GM18505 (cell line): ENCODE results near the gene AKT1S1.

Experiments used
- ATAC-seq: cut with Tn5 transposase; IDR thresholded peaks from one replicate; pipeline ENCODE4 v1.9.1; 2021; ENCODE audit not compliant: unreplicated experiment
- POLR2A ChIP-seq: IDR thresholded peaks from 4 replicates; pipeline ENCODE4 v1.6.1; 2011; ENCODE audit warnings: borderline replicate concordance; ENCODE audit not compliant: insufficient read depth, insufficient read length; ENCODE audit errors: extremely low read depth

AKT1S1 gene

GRCh38 chr19:49844138-49845095, 32.7 kb downstream of the AKT1S1 start:
- ATAC-seq: no peak
- TF ChIP-seq POLR2A: no peak

DNA sequence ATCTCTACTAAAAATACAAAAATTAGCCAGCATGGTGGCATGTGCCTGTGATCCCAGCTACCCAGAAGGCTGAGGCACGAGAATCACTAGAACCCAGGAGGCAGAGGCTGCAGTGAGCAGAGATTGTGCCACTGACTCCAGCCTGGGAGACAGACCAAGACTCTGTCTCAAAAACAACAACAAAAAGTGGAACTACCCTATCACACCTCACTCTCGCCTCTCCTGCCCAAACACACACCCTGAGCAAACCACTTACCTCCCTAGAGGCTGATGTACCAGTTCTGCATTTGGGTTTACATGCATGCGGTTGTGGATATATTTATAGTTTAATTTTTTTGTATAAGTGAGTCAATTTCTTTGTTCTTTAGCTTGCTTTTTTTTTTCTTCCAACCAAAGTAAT, 33.9 kb downstream of the AKT1S1 start:
- ATAC-seq: no peak
- TF ChIP-seq POLR2A: no peak

DNA sequence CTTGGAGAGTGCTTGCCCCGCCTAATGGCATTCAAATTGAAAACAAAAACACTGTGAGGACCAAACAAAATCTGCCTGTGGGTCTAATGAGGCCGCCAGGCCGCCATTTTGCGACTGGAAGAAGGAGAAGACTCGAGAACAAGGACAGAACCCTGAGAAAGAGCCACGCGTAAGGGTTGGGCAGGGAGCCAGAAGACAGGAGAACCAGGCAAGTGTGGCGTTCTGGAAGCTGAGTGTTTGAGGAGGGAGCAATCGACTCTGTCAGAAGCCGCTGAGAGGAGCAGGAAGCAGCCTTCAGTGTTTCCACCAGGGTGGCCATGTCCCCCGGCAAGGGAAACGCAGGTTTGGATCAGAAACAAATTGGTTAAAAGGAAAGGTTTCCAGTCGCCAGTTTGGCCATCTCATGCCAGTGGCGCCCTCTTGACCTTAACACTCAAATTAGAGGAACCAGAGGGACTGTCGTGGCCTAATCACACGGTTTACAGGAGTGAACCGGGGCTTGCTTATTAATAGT, 36.4 kb downstream of the AKT1S1 start:
- ATAC-seq: no peak
- no peak for TF ChIP-seq POLR2A

DNA sequence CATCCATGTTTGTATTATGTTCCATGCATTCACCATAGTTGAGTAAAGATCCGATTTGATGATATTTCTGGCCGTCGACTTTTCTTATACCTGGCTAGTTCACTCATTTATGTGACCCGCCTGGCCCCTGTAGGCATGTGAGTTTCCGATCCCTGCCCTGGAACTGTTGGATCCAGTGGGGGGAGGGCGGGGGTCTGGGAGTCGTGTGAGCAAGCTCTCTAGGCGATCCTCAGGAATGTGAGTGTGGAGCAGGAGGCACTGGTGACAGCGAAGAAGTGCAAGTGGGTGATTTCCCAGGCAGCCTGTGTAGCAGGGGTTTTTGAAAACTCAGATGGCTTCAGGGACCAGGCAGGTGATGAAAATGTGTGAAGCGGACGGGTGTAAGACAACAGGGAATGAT, 36.8 kb downstream of the AKT1S1 start:
- no peak for ATAC-seq
- no peak for TF ChIP-seq POLR2A

DNA sequence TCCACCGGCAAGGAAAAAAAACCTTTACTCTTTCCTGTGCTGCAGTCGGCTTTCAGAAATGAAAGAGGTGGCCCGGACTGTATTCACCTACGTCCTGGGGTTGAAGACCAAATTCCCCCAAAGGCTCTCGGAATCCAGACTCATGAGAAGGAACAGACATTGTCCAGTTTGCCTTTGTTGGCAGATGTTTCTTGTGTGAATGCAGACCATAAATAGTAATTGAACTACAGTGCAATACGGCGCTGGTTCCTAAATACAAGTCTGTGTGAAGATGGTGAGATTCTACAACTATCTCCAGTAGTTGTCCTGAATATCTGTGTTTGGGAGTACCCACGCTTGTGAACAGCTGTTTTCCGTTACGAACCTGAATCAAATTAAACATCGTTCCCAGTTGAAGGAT, 37.4 kb downstream of the AKT1S1 start:
- ATAC-seq: no peak
- no peak for TF ChIP-seq POLR2A

DNA sequence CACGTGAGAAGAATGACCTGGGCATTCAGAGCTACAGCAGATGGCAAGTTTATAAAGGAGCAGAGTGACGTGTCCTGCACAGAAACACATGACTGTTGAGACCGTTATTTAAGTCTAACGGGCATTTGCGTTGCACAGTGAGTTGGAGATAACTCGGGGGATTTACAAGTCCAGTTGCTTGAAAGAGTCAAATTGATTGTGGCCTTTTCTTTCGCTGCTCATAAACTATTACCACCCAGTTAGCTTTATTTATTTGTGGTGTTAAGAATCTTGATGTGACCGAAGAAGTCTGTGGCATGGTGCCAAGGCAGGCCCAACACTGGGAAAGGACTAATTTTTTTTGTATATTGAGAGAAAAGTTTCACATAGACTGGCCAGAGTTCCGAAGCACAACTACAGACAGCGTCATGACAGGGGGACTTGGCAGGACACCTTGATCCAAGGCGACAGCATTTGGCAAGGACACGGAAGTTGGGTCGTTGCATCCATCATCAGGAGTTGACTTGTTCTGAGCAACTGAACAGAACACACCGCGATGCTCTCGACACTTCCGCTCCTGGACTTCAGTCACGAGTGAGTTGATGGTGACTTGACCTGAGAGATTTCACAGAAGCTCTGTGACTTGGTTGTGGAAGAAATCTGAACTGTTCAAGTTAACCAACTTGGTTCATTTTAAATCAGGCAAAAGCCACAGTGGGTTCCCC, 38.1 kb downstream of the AKT1S1 start:
- no peak for ATAC-seq
- no peak for TF ChIP-seq POLR2A

- TF ChIP-seq POLR2A: no peak
- no peak for ATAC-seq
Measured at GRCh38 chr19:49837425-49837824, 39.7 kb downstream of the AKT1S1 start.

DNA sequence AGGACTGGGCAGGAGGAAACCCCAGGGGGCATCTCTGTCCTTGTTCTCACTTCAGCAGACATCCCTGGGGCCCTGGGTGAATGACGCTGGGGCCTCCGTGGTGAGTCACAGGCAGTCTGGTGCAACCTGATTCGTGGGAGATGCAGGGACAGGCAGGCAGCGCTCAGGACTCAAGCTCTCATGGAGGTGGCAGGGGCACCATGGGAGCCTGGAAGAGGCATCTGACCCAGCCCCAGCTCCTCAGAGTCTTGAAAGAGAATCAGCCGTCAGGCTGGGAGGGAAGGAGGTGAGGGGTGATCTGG, 40.2 kb downstream of the AKT1S1 start:
- ATAC-seq: no peak
- no peak for TF ChIP-seq POLR2A

DNA sequence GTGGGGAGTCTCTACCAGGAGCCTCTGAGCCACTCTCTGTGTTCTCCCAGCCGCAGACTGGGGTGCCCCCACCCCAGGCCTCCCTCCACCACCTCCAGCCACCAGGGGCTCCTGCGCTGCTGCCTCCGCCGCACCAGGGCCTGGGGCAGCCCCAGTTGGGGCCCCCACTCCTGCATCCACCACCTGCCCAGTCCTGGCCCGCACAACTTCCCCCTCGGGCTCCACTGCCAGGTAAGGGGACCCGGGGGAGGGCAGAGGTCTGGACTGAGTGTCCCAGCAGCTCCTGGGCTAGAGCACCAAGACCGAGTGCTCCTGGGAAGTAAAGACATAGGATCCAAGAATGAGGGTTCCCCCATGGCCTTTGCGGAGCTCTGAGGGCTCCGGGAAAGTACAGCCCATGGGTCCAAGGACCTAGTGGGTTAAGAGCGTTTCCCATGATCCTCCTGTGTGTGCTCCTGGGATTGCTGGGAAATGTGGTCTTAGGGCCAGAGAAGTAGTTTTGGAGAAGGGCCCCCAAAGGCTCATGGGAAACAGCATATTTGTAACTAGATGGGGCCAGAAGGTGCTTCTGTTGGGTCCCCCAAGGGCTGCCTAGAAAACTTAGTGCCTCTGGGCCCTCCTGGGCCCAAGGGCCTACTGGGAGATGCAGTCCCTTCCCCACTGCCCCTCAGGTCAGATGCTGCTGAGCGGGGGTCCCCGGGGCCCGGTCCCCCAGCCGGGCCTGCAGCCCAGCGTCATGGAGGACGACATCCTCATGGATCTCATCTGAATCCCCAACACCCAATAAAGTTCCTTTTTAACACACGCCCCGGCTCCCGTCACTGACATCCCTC, 40.8 kb downstream of the AKT1S1 start:
- no peak for TF ChIP-seq POLR2A
- ATAC-seq: no peak

DNA sequence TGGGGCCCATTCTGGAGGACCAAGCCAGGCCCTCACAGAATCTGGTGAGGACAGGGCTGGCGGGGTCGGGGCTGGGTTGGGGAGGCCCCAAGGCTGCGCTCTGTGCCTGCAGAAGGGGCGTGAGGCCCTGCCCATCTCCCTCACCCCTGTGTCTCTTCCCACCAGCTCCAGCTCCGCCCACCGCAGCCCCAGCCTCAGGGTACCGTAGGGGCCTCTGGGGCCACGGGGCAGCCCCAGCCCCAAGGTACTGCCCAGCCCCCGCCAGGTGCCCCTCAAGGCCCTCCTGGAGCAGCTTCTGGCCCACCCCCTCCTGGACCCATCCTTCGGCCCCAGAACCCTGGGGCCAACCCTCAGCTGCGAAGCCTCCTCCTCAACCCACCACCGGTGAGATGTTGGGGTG, 41.6 kb downstream of the AKT1S1 start:
- TF ChIP-seq POLR2A: no peak
- ATAC-seq: no peak

- no peak for ATAC-seq
- no peak for TF ChIP-seq POLR2A
Measured at GRCh38 chr19:49833599-49833998, 43.6 kb downstream of the AKT1S1 start.

GRCh38 chr19:49832556-49832955, 44.6 kb downstream of the AKT1S1 start:
- TF ChIP-seq POLR2A: no peak
- ATAC-seq: no peak

DNA sequence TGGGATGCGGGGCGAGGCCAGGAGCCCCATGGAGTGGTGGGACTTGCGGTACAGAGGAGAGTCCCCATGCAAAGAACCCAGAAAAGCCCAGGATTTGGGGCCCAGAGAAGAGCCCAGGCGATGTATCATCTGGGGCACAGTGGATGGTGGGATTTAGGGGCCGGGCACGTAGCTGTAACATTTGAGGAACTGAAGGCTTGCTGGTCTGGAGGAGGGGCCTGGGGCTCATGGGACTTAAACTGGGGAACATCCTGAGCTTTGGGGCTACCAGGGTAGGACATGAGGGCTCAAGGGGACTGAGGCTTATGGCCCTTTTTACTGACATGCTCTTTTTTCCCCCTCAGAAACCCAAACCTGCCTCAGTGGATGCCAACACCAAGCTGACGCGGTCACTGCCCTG, 45.6 kb downstream of the AKT1S1 start:
- no peak for TF ChIP-seq POLR2A

More for the DNA sequence above, 45.6 kb downstream of the AKT1S1 start:
- no peak for ATAC-seq
